ENCODE results near the gene RBMS2.
"Not testable (repeated sequence)": the region's sequence is repeated elsewhere in the genome, so short reads cannot be mapped to it uniquely, and the experiment has no call there.

DNA sequence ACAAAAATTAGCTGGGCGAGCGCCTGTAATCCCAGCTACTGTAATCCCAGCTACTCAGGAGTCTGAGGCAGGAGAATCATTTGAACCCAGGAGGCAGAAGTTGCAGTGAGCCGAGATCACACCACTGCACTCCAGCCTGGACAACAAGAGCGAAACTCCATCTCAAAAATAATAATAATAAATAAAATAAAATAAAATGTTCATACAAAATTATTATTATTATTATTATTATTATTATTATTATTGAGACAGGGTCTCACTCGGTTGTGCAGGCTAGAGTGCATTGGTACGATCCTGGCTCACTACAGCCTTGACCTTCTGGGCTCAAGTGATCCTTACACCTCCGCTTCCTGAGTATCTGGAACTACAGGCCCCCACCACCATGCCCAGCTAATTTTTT, 55.6 kb downstream of the RBMS2 start:
- TF ChIP-seq, protein P1, sequence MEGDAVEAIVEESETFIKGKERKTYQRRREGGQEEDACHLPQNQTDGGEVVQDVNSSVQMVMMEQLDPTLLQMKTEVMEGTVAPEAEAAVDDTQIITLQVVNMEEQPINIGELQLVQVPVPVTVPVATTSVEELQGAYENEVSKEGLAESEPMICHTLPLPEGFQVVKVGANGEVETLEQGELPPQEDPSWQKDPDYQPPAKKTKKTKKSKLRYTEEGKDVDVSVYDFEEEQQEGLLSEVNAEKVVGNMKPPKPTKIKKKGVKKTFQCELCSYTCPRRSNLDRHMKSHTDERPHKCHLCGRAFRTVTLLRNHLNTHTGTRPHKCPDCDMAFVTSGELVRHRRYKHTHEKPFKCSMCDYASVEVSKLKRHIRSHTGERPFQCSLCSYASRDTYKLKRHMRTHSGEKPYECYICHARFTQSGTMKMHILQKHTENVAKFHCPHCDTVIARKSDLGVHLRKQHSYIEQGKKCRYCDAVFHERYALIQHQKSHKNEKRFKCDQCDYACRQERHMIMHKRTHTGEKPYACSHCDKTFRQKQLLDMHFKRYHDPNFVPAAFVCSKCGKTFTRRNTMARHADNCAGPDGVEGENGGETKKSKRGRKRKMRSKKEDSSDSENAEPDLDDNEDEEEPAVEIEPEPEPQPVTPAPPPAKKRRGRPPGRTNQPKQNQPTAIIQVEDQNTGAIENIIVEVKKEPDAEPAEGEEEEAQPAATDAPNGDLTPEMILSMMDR (tag by site-specific recombination; IDR thresholded peaks at IDR 0.05), result not testable (repeated sequence)
- TF ChIP-seq ATF2 (tag by site-specific recombination; IDR thresholded peaks at IDR 0.05; ENCODE audit: low read depth), result not testable (repeated sequence)

All from HEK293 (cell line).